ENCODE measurements around the gene COPB1. TPM values are rescaled to one million over a fixed set of nuclear protein-coding genes. Genes with fewer than 3 reads are reported as not detected.

Gene COPB1
- total and polyA plus RNA-seq, 9 of the 15 experiments (the other 6 are each of a cell fraction or from before 2014, with no cell fraction given), result 64.7 to 188 (median 91.6) TPM

- TF ChIP-seq NKRF (IDR thresholded peaks at IDR 0.05; ENCODE audit: borderline replicate concordance) (no peak), ARID4B (CRISPR knock-in tag; IDR thresholded peaks at IDR 0.05) (no peak), ZNF24 (IDR thresholded peaks at IDR 0.05) (peak; percentile 35; the same call in 1 of the 2 replicates), HDAC3 (IDR thresholded peaks at IDR 0.05; ENCODE audit: borderline replicate concordance, partially characterized antibody) (no peak), ARNT (IDR thresholded peaks at IDR 0.05) (no peak), C11orf30 (IDR thresholded peaks at IDR 0.05; ENCODE audit: low read depth) (peak; percentile 95), ZNF76 (CRISPR knock-in tag; IDR thresholded peaks at IDR 0.05; ENCODE audit: borderline replicate concordance) (no peak), MAFG (tag; conservative IDR thresholded peaks at IDR 0.05) (peak; percentile 96), SIRT6 (IDR thresholded peaks at IDR 0.05; ENCODE audit: low read depth, low read length) (no peak), SMARCA4 (IDR thresholded peaks at IDR 0.05) (0 out of 2 replicates have a peak, but pooled peaks have one; percentile 61), ELF2 (CRISPR knock-in tag; IDR thresholded peaks at IDR 0.05) (no peak), TBL1XR1 (IDR thresholded peaks at IDR 0.05; ENCODE audit: low read length in 2 of 2) (no peak), ZNF583 (CRISPR knock-in tag; IDR thresholded peaks at IDR 0.05) (no peak), FOS (IDR thresholded peaks at IDR 0.05; ENCODE audit: extremely low read depth, insufficient read length) (no peak), MYBL2 (IDR thresholded peaks at IDR 0.05; ENCODE audit: low read depth) (peak; percentile 74), MYBL2 (CRISPR knock-in tag; IDR thresholded peaks at IDR 0.05; ENCODE audit: borderline replicate concordance) (no peak), SAFB2 (IDR thresholded peaks at IDR 0.05; ENCODE audit: borderline replicate concordance, low read depth, low read length, severe bottlenecking) (no peak), POLR2B (IDR thresholded peaks at IDR 0.05; ENCODE audit: low read depth, partially characterized antibody) (no peak), STAT5A (IDR thresholded peaks at IDR 0.05; ENCODE audit: borderline replicate concordance, low read length) (no peak), ZNF592 (IDR thresholded peaks at IDR 0.05) (peak; percentile 59), ZNF224 (CRISPR knock-in tag; IDR thresholded peaks at IDR 0.05) (no peak)
These were observed 45.0 kb upstream of the COPB1 start (continued) for GRCh38 chr11:14544611-14545010.

All from K562 (cell line).